Liver (tissue), 9 donors: Measurements from ENCODE around the gene PGBD5. TPM values are rescaled to one million over a fixed set of nuclear protein-coding genes. Genes with fewer than 3 reads are reported as not detected.
A peak's percentile ranks its signal among the peaks of the same experiment; 100 is the strongest.

Experiments used
- DNase-seq: peaks from one replicate; pipeline ENCODE4 v3.0.0-alpha.2; 2017; ENCODE audit warnings: low spot score
- H3K27ac ChIP-seq, 2 donors: one replicate each; pipeline ENCODE4 v1.7.0; 2013; ENCODE audit warnings: inconsistent platforms in 2 of 2, low read length in 2 of 2, control low read depth in 1 of 2, low read depth in 1 of 2, mild to moderate bottlenecking in 1 of 2
- H3K27me3 ChIP-seq, 4 donors: one replicate each; pipeline versions ENCODE4 v1.6.1 to v1.7.0; 2013; ENCODE audit warnings: low read length in 3 of 4, inconsistent platforms in 1 of 4, mild to moderate bottlenecking in 1 of 4, moderate library complexity in 1 of 4; ENCODE audit not compliant: control insufficient read depth in 4 of 4, insufficient read depth in 4 of 4
- H3K36me3 ChIP-seq, 4 donors: one replicate each; pipeline versions ENCODE4 v1.6.1 to v1.7.0; 2013; ENCODE audit warnings: low read length in 3 of 4, mild to moderate bottlenecking in 3 of 4, low read depth in 1 of 4, moderate library complexity in 1 of 4; ENCODE audit not compliant: control insufficient read depth in 4 of 4, insufficient read depth in 3 of 4
- H3K4me1 ChIP-seq, 4 donors: one replicate each; pipeline versions ENCODE4 v1.6.1 to v1.7.0; 2013; ENCODE audit warnings: low read length in 3 of 4, mild to moderate bottlenecking in 3 of 4, moderate library complexity in 1 of 4; ENCODE audit not compliant: control insufficient read depth in 4 of 4, insufficient read depth in 4 of 4
- H3K4me3 ChIP-seq, 3 donors: one replicate each; pipeline versions ENCODE4 v1.6.1 to v1.7.0; 2013; ENCODE audit warnings: low read length in 3 of 3, control low read depth in 1 of 3, low read depth in 1 of 3, mild to moderate bottlenecking in 1 of 3
- H3K9ac ChIP-seq, 2 donors: one replicate each; pipeline ENCODE4 v1.7.0; 2013; ENCODE audit warnings: low read length in 2 of 2, mild to moderate bottlenecking in 2 of 2, moderate library complexity in 2 of 2, control low read depth in 1 of 2, low read depth in 1 of 2
- H3K9me3 ChIP-seq, 4 donors: one replicate each; pipeline versions ENCODE4 v1.6.1 to v1.7.0; 2013; ENCODE audit warnings: low read length in 3 of 4; ENCODE audit not compliant: control insufficient read depth in 4 of 4
- EGR1 ChIP-seq, 2 donors: IDR thresholded peaks; 2 replicates each; pipeline ENCODE4 v1.6.1; 2016 to 2018; ENCODE audit warnings: antibody characterized with exemption in 2 of 2, low read depth in 2 of 2
- FOXA1 ChIP-seq: IDR thresholded peaks from 2 replicates; pipeline ENCODE4 v1.6.1; 2016; ENCODE audit warnings: antibody characterized with exemption
- FOXA2 ChIP-seq: IDR thresholded peaks from 2 replicates; pipeline ENCODE4 v1.6.1; 2016; ENCODE audit warnings: antibody characterized with exemption
- GABPA ChIP-seq, 2 donors: IDR thresholded peaks in 1 of 2; conservative IDR thresholded peaks in 1 of 2; 2 replicates each; pipeline ENCODE4 v1.6.1; 2016; ENCODE audit warnings: antibody characterized with exemption in 2 of 2, mild to moderate bottlenecking in 1 of 2, moderate library complexity in 1 of 2
- HNF4A ChIP-seq, 2 donors: conservative IDR thresholded peaks; 2 replicates each; pipeline ENCODE4 v1.6.1; 2016; ENCODE audit warnings: antibody characterized with exemption in 2 of 2, mild to moderate bottlenecking in 2 of 2
- HNF4G ChIP-seq: IDR thresholded peaks from 2 replicates; pipeline ENCODE4 v1.6.1; 2016; ENCODE audit warnings: antibody characterized with exemption
- JUND ChIP-seq, 2 donors: IDR thresholded peaks; 2 replicates each; pipeline ENCODE4 v1.6.1; 2016; ENCODE audit warnings: antibody characterized with exemption in 2 of 2
- MAX ChIP-seq: IDR thresholded peaks from 2 replicates; pipeline ENCODE4 v1.6.1; 2016; ENCODE audit warnings: antibody characterized with exemption
- NR2F2 ChIP-seq: IDR thresholded peaks from 2 replicates; pipeline ENCODE4 v1.6.1; 2016; ENCODE audit warnings: antibody characterized with exemption
- RXRA ChIP-seq, 2 donors: IDR thresholded peaks; 2 replicates each; pipeline ENCODE4 v1.6.1; 2017 to 2018; ENCODE audit warnings: antibody characterized with exemption in 2 of 2, mild to moderate bottlenecking in 1 of 2
- TAF1 ChIP-seq: conservative IDR thresholded peaks from 2 replicates; pipeline ENCODE4 v1.6.1; 2016; ENCODE audit warnings: antibody characterized with exemption, mild to moderate bottlenecking
- YY1 ChIP-seq: IDR thresholded peaks from 2 replicates; pipeline ENCODE4 v1.6.1; 2016; ENCODE audit warnings: antibody characterized with exemption, mild to moderate bottlenecking
- WGBS: extraction: QIAGEN DNeasy Blood & Tissue Kit; methylation state at CpG from one replicate; pipeline ENCODE4 v1.1.7; 2013; 5-methylcytosine and 5-hydroxymethylcytosine counted together
- polyA plus RNA-seq, 2 donors: library from polyadenylated mRNA; stranded (reverse) in 1 of 2; unstranded in 1 of 2; fragments of 200-250 nt in 1 of 2; fragments of >200 nt in 1 of 2; fragmentation: Nextera tagmentation in 1 of 2; extraction: Ambion mirVana in 1 of 2; gene quantifications; one replicate each; pipeline versions ENCODE4 v1.2.1 to v1.2.3, GENCODE V29; 2013 to 2015
- total RNA-seq, 2 donors: library from RNA; depleted of rRNA; stranded (reverse); fragments of >200 nt; gene quantifications; one replicate each; pipeline ENCODE4 v1.2.3, GENCODE V29; 2014
- TF ChIP-seq, protein P1 (sequence below): IDR thresholded peaks from 2 replicates; pipeline ENCODE4 v1.6.1; 2016; ENCODE audit warnings: antibody characterized with exemption, mild to moderate bottlenecking
- TF ChIP-seq, protein P2 (sequence below): fragments of 150-350 bp; IDR thresholded peaks from 2 replicates; pipeline ENCODE4 v1.5.1; 2017; ENCODE audit warnings: improper control_type of control experiment, low read depth, low read length; ENCODE audit not compliant: missing input control
- donor health status: healthy.
- donor health status: healthy.
- donor health status: healthy.
- donor health status: healthy.
- donor health status: healthy.

Gene PGBD5
- total and polyA plus RNA-seq, 4 donors: 0.88 to 5.4 (median 2.7) TPM

DNA sequence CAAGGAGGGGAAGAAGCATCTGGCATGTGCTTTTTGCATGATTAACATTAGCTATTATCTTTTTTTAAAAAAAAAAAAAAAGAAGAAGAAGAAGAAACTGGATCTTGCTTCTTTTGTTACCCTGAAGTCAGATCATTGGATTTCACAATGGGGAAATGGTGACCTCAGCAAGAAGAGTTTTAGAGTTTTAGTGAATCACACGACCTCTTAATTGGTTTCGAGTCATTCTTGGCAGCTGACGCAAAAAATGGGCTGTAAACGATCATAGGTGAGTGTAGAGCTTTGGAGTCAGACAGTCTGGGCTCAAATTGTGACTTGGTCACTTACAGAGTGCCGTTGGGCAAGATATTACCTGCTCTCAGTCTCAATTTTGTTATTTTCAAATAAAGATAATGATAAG lies 33.3 kb upstream of the PGBD5 start (continued):
- TF ChIP-seq, protein P1, sequence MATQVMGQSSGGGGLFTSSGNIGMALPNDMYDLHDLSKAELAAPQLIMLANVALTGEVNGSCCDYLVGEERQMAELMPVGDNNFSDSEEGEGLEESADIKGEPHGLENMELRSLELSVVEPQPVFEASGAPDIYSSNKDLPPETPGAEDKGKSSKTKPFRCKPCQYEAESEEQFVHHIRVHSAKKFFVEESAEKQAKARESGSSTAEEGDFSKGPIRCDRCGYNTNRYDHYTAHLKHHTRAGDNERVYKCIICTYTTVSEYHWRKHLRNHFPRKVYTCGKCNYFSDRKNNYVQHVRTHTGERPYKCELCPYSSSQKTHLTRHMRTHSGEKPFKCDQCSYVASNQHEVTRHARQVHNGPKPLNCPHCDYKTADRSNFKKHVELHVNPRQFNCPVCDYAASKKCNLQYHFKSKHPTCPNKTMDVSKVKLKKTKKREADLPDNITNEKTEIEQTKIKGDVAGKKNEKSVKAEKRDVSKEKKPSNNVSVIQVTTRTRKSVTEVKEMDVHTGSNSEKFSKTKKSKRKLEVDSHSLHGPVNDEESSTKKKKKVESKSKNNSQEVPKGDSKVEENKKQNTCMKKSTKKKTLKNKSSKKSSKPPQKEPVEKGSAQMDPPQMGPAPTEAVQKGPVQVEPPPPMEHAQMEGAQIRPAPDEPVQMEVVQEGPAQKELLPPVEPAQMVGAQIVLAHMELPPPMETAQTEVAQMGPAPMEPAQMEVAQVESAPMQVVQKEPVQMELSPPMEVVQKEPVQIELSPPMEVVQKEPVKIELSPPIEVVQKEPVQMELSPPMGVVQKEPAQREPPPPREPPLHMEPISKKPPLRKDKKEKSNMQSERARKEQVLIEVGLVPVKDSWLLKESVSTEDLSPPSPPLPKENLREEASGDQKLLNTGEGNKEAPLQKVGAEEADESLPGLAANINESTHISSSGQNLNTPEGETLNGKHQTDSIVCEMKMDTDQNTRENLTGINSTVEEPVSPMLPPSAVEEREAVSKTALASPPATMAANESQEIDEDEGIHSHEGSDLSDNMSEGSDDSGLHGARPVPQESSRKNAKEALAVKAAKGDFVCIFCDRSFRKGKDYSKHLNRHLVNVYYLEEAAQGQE: no peak
- TF ChIP-seq JUND (IDR thresholded peaks at IDR 0.05): no peak
- no peak for TF ChIP-seq FOXA1
- TF ChIP-seq HNF4G: no peak
- no peak for TF ChIP-seq NR2F2
- no peak for TF ChIP-seq YY1
- no peak for TF ChIP-seq EGR1 (IDR thresholded peaks at IDR 0.05; ENCODE audit: low read depth in 2 of 2)

DNA sequence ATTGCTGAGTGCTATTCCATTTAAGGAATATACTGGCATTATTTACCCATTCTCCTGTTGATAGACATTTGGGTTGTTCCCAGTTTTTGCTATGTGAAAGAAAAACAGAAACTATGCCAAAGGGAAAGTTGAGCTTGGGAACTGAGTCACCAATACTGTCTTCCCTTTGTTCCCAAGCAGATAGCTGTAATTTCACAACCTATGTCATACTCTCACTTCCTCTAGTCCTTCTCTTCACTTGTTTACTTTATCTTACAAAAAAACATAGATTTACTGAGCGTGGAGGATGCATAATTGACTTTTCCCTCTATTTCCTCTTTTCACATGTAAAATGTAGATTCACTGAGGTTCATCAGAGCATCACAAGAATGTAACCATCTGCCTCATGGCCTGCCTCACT lies 32.4 kb upstream of the PGBD5 start:
- Histone ChIP-seq H3K9ac (no peak overlapping the region), H3K9me3 (no peaks in the 10 kb centered on the region), H3K27me3 (no peaks in the 10 kb centered on the region), H3K4me1 (no peaks in the 10 kb centered on the region), H3K36me3 (no peaks in the 10 kb centered on the region), H3K4me3 (no peak overlapping the region), H3K27ac (no peak overlapping the region)
- no peak for DNase-seq
- whole genome bisulfite sequencing: 56% methylated on average over 1 of the region's 1 CpG
- no peak for TF ChIP-seq RXRA (IDR thresholded peaks at IDR 0.05)
- TF ChIP-seq, protein P2, sequence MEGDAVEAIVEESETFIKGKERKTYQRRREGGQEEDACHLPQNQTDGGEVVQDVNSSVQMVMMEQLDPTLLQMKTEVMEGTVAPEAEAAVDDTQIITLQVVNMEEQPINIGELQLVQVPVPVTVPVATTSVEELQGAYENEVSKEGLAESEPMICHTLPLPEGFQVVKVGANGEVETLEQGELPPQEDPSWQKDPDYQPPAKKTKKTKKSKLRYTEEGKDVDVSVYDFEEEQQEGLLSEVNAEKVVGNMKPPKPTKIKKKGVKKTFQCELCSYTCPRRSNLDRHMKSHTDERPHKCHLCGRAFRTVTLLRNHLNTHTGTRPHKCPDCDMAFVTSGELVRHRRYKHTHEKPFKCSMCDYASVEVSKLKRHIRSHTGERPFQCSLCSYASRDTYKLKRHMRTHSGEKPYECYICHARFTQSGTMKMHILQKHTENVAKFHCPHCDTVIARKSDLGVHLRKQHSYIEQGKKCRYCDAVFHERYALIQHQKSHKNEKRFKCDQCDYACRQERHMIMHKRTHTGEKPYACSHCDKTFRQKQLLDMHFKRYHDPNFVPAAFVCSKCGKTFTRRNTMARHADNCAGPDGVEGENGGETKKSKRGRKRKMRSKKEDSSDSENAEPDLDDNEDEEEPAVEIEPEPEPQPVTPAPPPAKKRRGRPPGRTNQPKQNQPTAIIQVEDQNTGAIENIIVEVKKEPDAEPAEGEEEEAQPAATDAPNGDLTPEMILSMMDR: no peak
- TF ChIP-seq HNF4A (conservative IDR thresholded peaks at IDR 0.05): no peak
- TF ChIP-seq MAX: peak; percentile 15
- no peak for TF ChIP-seq YY1

GRCh38 chr1:230456478-230456877 lies 30.3 kb upstream of the PGBD5 start:
- no peaks in the 10 kb centered on the region for H3K27me3 ChIP-seq
- no peaks in the 10 kb centered on the region for H3K4me1 ChIP-seq
- H3K9me3 ChIP-seq: no peaks in the 10 kb centered on the region
- no peak for DNase-seq
- TF ChIP-seq, protein P1: no peak
- TF ChIP-seq FOXA2 (no peak), RXRA (IDR thresholded peaks at IDR 0.05) (no peak), GABPA (IDR thresholded peaks at IDR 0.05 in 1 of 2, conservative IDR thresholded peaks at IDR 0.05 in 1 of 2) (no peak), TAF1 (no peak)
- WGBS: 91% methylated on average over 9 of the region's 9 CpGs
- H3K9ac ChIP-seq: no peak overlapping the region
- no peak overlapping the region for H3K4me3 ChIP-seq
- no peak overlapping the region for H3K27ac ChIP-seq
- no peaks in the 10 kb centered on the region for H3K36me3 ChIP-seq
